GM12865 (cell line): ENCODE measurements around the gene SLC4A4.

Experiments
- DNase-seq: peaks from one replicate; pipeline ENCODE4 v3.0.0; 2010; ENCODE audit warnings: low read depth
- H3K4me3 ChIP-seq: 2 replicates; pipeline ENCODE4 v1.5.1; 2011; ENCODE audit warnings: mild to moderate bottlenecking, low read depth, low read length, control low read depth
- TF ChIP-seq, protein P1 (sequence below): IDR thresholded peaks from 2 replicates; pipeline ENCODE4 v1.5.1; 2011; ENCODE audit warnings: low read length, control low read depth, low read depth, inconsistent platforms; ENCODE audit not compliant: insufficient read depth; ENCODE audit errors: missing control alignments

The SLC4A4 gene

DNA sequence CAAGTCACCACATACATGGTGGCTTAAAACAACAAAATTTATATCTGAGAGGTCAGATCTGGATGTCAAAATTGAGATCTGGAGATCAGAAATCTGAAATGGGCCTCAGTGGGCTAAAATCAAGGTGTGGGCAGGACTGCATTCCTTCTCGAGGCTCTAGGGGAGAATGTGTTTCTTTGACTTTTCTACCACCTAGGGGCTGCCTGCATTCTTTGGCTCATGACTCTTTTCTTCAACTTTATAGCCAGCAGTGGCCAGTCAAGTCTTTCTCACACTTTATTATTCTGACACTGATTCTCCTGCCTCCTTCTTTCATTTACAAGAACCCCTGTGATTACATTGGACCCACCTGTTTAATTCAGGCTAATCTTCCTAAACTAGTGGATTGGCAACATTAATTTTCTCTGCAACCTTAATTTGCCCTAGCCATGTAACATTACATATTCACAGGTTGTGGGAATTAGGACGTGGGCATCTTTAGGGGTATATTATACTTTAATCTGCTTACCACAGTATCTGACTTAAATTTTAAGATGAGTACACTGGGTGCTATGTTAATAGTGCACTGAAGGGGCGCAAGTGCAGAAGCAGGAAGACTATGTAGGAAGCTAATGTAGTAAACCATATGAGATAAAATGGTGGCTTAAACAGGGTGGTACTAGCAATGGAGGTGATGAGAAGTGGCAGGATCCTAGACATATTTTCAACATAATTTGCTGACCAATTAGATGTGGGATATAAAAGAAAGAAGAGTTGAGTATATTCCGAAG, 188.0 kb downstream of the SLC4A4 start:
- H3K4me3 ChIP-seq: no peak overlapping the region
- DNase-seq: peak; percentile 9
- TF ChIP-seq, protein P1, sequence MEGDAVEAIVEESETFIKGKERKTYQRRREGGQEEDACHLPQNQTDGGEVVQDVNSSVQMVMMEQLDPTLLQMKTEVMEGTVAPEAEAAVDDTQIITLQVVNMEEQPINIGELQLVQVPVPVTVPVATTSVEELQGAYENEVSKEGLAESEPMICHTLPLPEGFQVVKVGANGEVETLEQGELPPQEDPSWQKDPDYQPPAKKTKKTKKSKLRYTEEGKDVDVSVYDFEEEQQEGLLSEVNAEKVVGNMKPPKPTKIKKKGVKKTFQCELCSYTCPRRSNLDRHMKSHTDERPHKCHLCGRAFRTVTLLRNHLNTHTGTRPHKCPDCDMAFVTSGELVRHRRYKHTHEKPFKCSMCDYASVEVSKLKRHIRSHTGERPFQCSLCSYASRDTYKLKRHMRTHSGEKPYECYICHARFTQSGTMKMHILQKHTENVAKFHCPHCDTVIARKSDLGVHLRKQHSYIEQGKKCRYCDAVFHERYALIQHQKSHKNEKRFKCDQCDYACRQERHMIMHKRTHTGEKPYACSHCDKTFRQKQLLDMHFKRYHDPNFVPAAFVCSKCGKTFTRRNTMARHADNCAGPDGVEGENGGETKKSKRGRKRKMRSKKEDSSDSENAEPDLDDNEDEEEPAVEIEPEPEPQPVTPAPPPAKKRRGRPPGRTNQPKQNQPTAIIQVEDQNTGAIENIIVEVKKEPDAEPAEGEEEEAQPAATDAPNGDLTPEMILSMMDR: peak; percentile 18

DNA sequence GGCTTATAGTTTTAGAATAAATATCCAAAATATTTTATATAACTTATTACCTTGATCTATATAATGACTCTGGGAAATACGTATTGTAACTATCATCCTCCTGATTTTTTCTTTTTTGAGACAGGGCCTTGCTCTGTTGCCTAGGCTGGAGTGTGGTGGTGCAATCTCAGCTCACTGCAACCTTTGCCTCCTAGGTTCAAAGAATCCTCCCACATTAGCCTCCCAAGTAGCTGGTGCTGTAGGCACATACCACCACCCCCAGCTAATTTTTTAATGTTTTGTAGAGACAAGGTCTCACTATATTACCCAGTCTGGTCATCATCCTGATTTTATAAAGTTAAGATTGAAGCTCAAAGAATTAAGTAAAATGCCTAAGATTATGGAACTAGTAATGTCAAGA, 193.6 kb downstream of the SLC4A4 start:
- DNase-seq: no peak
- TF ChIP-seq, protein P1: no peak
- no peak overlapping the region for H3K4me3 ChIP-seq

DNA sequence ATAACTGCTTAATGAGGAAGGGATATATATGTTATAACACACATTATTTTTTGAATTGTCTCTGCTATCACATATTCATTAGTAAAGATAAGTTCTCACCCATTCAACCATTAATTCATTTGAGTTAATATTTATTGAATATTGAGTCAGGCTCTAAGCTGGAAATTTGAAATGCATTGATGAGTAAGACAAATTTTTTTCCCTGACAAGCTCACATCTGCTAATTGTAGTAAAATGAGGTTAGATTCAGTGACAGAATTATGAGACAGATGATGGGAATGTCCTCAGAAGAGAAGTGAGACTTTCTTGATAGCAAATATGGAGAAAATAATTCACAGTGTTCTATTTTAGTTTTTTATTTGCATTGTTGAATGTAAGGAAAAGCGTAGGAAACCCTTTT, 194.3 kb downstream of the SLC4A4 start:
- no peak overlapping the region for H3K4me3 ChIP-seq
- no peak for DNase-seq
- TF ChIP-seq, protein P1: no peak

DNA sequence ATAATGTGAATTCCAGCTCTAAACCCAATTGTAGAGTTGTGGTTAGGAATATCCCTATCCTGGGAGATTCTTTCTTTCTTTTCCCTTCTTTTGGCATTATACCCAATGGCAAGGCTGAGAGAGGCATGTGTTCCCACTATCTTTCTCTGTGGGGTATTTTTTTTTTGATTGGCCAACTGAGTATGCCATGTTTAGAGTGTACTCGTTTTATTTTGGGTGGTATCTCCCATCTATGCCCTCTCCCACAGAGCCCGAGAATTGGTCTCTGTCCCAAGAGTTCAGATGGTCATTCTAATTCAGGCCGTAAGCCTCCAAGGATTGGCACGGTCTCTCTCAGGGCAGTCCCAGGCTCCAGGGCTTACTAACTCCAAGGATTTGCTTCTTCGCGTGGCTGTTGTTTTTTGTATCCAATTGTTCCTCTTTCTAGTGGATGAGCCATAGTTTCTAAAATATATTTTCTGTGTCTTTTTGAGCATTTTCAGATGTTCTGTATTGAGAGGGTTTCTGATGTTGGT, 198.8 kb downstream of the SLC4A4 start:
- no peak overlapping the region for H3K4me3 ChIP-seq
- TF ChIP-seq, protein P1: no peak
- no peak for DNase-seq

DNA sequence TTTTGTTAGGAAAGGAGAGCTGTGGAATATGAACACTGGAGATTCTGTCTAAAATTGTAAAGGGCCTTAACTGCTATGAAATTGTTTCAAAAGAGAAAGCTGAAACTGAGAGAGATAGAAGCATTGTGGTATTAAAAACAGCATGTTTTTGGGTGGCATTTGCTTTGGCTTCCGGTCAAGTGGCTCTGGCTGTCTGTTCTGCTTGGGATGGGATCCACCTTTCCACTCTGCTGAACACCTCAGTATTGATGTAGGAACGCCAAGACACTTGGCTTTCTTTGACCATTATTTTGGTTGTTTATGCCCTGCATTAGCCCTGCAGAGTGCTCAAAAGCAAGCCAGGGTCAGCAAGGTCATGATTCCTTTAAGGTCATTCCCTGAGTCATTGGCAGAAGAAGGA, 199.7 kb downstream of the SLC4A4 start:
- H3K4me3 ChIP-seq: no peak overlapping the region
- DNase-seq: no peak
- TF ChIP-seq, protein P1: no peak

DNA sequence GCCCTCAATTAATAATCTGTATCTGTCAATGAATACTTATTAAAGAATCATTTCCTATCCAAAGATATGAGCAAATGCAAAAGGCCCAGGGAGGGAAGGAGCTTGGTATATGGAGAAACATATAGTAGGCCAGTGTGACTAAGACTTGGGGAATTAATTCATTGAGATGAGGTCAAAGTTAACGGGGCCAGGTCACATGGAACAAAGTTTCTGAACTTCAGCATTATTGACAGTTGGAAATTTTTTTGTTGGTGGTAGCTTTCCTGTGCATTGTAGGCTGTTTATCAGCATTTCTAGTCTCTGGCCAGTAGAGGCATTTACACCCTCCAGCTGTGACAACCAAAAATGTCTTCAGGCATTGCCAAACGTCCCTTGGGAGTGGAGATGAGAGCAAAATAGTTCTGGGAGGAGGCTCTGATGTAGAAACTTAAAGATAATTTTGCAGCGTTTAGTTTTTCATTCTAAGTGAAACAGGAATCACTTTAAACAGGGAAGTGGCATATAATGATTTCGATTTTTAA, 202.0 kb downstream of the SLC4A4 start:
- peak; percentile 8 for DNase-seq
- TF ChIP-seq, protein P1: no peak
- no peak overlapping the region for H3K4me3 ChIP-seq
